Glomerular visceral epithelial cell (primary cell): ENCODE measurements around the gene CLCN3.
"Not testable (repeated sequence)": the region's sequence is repeated elsewhere in the genome, so short reads cannot be mapped to it uniquely, and the experiment has no call there.

Experiments
- DNase-seq: peaks from one replicate; pipeline ENCODE4 v3.0.0-alpha.2; 2016; ENCODE audit errors: extremely low spot score

CLCN3 gene

DNA sequence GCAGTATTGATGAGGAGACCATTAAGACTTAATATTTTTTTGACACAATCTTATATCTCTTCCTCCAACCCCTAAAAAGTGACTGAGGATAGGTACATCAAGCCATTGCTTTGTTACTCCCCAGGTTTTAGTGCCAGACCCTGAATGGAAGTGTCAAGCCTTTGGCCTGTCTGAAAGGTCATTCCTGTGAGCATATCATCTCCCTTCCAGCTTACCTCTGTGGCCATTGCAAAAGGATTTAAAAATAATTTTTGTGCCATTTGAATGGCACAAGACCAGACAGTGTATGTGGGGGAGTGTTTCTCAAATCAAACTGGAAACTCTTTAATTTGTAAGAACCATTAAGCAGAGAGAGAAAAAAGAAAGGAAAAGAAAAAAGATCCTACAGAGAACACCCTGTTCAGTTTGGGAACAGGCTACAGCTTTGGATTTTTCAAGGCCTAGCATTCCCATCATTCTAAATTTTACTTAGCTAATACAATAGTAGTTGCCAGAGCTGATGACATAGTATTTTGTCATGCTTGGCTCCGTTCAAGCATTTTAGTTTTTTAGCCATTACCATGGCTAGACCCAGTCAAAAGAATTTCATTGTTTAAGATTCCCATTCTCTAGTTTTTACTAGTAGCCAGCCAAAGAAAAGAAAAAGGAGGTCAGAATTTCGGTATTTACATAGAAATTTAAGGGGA is 87.7 kb downstream of the CLCN3 start:
- DNase-seq, result no peak

DNA sequence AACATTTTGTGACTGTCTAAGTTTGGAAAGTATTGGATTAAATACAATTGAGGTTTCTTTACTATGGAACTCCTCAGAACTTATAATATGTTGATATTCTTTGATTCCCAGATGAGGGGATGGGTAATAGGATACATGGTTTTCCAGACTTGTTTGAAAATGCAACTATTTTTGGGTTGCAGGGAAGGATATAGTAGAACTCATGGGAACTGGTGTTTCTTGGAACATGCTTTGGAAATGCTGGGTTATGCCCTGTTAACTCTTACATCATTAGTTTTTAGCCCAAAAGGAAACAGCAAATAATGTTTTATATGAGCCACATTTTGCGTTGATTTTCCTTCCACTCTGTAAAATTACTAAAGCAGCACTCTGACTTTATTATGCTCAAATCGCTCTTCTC is 95.4 kb downstream of the CLCN3 start:
- no peak for DNase-seq

DNA sequence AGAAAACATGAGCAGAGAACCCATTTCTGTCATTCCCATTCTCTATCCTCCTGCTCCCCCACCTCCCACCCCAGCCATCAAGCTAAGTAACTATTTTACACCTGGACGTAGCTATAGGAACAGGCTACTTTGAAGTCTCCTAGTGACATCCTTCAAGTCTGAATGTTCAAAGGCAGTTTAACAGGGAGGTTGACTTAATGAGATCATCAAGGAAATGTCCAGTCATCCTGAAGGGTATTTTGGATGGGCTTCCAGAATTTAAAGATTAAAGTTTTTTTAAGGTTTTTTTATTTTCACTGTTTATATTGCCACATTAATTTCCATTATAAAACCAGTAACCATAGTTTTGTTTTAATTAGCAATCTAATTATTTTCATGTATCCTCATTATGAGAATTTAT is 96.3 kb downstream of the CLCN3 start:
- DNase-seq, result no peak

DNA sequence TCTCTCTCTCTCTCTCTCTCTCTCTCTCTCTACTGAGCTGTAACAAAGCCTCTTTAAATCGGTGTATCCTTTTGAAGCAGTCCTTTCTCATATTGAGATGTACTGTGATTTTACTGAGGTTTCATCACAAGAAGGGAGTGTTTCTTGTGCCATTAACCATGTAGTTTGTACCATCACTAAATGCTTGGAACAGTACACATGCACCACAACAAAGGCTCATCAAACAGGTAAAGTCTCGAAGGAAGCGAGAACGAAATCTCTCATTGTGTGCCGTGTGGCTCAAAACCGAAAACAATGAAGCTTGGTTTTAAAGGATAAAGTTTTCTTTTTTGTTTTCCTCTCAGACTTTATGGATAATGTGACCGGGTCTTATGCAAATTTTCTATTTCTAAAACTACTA is 100.2 kb downstream of the CLCN3 start:
- no peak for DNase-seq

DNA sequence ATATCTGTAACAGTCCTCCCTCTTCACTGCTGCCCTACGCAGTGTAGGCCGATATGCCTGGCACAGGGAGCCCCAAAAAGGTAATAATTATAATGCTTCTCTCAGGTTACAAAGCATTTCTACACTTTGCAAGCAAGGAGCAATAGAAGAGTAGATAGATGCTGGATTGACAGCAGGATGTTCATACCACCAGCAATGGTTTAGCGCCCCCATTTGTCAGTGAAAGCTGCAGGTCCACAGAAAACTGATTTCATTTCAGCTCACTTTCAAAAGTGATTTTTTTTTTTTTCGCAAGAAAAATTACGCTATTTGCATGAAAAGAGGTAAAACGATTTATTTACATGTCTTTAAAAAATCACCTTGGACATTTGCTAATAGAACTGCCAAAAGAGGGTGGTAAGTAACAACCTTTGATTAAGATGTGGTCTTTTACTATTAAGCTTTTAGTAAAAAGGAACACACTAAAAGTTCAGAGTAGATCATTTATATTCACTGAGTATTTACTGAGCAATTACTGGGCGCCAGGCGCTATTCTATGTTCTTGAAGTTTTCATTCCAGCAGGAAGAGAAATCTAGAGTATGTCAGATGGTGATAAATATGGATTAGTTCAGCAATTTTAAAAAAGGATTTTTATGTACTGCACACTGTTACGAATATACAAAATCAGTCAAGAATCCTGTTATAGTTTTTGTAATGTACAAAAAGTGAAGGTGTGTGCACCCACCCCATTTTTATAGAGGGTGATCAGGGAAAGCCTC is 103.0 kb downstream of the CLCN3 start:
- peak; percentile 9 for DNase-seq

DNA sequence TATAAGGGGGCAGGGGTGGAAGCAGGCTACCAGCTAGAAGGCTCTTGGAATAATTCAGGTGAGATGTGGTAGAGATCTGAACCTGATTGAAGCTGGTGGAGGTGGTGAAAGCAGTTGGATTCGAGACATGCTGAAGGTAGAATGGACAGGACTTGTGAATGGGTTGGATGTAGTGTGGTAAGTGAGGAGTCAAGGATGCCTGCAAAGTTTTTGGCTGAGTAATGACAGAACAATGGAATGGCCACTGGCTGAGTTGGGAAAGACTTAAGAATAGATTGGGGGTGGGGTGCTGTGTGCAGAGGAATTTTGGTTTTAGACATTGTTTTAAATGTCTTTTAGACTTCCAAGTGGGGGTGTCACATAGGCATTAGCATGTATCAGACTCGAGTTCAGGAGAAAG is 103.9 kb downstream of the CLCN3 start:
- DNase-seq, result peak; percentile 9

DNA sequence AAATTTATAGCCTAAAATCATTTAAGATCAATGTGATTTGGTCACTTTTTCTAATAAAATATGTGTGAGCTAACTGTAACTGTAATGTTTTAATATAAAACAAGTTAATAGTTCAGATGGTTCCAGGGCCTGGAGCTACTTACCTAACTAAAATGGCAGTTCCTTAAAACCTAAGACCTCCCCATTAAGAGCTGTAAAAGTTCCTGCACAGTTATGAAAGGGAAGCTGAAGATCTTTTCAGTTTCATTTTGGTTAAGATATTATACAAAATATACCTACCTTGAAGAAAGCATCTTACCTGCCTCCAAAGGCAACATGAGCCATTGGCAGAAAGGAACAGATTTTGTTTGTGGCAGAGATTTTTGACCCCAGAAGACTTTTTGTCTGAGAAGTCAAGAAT is 107.2 kb downstream of the CLCN3 start:
- no peak for DNase-seq

DNA sequence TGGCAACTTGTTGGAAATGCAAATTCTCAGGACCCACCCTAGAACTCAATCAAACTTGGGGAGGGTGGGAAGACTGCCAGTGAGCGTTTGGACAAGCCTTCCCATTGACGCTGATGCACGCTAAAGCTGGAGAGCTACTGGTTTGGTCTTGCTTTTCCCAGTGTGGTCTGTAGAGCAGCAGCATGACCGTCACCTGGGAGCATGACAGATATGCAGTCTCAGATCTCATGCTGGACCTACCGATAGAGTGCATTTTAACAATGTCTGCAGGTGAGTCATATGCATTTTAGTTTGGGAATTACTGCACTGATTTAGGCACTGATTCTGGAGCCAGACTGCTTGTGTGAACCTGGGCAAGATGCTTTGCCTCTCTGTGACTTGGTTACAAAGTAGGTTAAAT is 110.2 kb downstream of the CLCN3 start:
- DNase-seq, result no peak

DNA sequence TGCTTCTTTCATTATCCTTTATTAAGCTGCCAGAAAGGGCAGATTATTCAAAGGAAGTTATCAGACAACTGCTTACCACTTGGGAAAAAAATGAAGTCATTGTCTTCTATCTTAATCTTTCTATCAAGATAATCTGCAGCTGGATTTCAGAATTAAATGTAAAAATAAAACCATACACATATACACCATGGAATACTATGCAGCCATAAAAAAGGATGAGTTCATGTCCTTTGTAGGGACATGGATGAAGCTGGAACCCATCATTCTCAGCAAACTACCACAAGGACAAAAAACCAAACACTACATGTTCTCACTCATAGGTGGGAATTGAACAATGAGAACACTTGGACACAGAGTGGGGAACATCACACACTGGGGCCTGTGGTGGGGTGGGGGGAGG is 118.2 kb downstream of the CLCN3 start:
- not testable (repeated sequence) for DNase-seq

DNA sequence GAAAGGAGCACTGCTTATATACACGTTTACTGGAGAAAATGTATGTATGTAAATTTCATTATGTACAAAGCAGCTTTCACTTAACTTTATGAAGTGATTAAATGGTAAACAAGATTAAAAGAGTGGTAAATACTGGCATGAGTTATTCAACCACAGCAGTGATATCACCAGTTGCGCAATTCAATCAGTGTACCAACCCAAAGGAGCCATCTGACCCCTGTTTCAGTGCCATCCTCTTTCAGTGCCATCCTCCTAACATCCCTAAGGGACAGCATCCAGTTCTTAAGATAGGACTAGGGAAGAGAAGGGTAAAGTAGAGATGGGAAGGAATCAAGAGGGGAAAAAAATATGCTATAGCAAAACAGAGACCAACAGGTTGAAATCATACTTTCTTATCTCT is 121.2 kb downstream of the CLCN3 start:
- no peak for DNase-seq

DNA sequence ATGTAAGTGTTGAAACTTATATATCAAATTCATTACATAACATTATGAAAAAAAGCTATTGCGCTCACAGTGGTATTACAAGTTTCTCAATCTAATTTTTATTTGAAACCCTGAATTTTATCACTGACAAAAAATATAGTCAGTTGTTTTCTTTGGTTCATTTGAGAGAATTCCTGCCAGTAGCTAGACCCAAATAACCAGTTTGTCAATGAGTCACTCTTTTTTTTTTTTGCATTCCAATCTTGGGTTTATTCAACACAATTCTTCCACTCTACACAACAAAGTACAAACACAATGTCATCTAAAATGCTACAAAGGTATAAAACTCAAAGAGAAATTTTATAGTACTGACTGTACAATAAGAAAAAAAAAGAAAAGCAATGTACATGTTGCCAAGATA is 124.2 kb downstream of the CLCN3 start:
- no peak for DNase-seq

DNA sequence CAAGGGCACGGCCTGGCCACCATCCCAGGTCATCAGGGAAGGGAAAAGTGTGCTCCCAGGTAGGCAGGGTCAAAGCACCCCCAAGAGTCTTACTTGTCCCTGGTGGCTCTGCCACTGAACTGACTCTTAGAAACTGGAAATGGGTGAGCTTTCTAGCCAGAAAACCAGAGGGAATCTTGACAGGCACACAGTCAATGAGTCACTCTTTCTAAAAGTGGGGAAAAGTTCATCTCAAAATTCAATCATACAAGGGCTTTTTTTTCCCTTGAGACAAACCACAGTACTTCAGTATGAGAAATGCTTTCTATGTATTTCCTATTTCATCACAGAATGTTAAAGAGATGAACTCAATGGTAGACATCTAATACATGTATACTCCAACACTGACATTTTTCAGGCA is 124.9 kb downstream of the CLCN3 start:
- DNase-seq, result no peak

DNA sequence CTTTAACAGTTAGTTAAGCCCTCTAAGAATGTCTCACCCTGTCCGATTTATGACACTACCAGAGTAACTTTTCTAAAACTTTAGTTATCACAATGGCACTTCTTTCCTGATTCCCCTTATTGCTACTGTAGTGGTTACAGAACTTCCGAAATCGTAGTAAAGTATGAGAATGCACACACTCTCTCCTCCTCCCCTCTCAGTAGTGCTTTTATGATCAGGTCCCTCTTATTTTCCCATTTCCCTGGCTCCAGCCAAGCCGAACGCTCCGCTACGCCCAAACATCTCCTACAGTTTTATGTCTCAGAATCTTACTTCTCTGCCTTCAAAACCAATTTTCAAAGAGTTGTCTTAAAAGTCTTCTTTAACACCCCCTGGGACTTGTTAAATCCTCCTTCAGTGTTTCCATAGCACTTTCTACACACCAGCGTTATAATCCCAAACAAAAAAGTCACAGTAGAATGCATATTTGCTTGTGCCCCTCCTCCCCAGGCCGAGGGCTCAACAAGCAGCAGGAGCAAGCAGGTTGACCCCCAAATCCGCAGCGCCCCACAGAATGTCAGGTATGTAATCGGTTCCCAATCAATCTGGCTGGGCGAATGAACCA is 136.7 kb downstream of the CLCN3 start:
- no peak for DNase-seq

DNA sequence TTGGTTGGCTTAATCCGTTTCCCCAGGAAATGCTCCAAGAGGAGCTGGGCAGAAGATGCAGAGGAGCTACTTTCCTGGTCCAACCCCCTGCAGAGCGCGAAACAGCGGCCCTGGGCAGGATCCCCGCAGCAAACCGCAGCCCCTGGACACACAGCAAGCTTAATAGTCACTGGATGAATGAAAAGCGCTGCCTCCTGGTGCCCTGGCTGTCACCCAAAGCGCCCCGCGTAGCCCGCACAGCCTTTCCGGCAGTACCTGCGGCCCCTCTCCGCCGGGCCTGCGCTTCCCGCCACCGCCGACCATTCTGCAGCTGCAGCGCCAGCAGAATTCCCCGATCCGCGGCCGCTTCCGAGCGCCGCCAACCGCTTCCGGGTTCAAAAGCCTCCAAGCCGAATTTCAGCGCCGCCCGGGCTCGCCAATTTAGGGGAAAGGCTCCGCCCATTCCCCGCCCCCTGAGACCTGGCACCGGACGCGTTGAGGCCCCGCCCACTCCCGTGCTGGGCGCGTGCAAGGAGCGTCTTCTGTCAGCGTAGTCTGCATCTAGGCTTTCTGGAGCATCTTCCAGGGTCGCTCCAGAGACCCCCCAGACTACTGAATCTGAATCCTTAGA is 137.3 kb downstream of the CLCN3 start, which contains the start of gene HPF1:
Gene HPF1, minus strand, starts transcription at position 370 of the 610 bp plus-strand sequence. Its CDS starts 67 bp downstream, at position 303.
- peak; percentile 91 for DNase-seq

DNA sequence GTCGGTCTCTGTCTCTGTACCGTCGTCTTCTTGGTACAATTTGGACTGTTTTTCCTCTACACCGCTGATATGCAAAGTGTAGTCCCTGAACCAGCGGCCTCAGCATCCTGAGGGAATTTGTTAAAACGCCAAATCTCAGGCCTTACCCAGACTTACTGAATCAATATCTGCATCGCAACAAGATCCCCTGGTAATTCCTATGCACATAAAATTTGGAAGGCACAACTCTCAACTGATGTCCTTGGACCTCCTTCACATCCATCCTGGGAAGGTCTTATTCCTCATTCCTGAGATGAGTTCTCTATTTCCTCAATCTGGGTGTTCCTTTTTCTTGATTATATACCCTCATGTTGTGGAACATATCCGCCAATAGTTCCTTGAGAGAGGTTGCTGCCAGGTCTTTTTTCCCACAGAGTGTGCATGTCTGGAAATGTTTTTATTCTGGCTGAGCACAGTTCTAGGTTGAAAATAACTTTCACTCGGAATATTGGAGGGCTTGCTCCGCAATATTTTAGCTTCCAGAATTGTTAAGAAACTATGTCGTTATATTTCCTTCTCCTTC is 138.1 kb downstream of the CLCN3 start:
- no peak for DNase-seq

DNA sequence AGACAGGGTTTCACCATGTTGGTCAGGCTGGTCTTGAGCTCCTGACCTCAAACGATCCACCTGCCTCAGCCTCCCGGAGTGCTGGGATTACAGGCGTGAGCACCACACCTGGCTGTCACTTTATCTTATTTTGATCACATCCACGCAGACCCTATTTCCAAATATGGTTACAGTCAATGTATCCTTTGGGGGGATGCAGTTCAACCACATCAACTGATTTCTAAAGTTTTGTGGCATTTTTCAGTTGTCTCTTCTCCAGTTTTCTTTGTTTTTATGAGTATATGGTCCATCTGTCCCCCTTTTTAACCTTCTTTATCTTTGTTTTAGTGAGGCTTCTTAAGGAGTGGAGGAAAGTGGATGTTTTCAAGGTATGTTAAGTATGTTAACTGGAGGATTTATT is 141.5 kb downstream of the CLCN3 start:
- no peak for DNase-seq

DNA sequence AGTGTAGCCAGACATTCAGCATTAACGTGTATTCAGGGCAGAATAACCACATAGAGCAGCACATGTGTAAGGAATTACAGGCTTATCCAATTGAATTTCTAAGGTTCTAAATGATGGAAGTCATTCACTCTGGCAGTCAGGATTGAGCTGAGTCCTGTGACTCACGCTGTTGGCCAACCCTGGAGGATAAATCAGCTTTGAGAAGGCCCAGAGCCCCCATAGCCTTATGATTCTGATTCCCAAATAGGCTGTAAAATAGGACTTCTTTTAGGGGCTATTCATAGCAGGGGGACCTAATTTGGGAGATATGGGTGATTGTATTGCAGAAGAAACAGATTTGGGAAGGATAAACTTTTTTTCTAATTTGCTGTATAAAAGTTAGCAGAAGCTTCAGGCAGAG is 145.5 kb downstream of the CLCN3 start:
- no peak for DNase-seq

DNA sequence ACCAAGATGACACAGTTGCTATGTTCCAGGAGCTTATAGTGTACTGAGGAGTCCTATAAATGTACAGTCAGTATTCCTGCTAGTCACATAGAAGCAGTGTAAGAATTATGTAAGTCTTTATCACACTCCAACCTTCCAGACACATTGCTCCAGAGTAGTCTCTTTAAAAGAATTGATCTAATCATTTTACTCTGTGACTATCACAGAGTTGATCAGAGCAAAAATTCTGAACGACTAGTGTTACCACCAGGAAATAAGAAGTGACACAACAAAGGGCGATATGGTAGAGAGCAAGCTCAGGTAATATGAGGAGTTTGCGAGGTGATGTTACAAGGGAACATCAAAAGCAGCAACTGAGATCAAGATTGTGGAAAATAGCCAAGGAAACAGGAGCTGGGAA is 146.4 kb downstream of the CLCN3 start:
- DNase-seq, result no peak

DNA sequence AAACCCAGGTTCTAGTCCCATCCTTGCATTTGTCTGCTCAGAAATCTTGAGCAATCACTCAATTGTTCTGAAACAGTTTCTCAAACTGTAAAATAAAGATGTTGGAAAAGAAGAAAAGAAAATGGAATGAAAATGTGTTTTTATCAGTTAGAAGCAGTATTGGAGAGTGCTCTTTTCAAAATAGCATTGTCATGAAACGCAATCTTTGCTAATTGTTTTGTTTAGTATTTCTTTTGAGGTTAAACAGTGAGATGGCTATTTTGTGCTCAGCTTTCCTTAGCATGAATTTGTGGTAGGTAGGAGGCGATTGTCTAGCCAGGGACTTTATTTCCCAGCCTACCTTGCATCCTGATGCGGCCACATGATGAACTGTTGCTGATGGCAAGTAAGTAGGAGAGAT is 148.0 kb downstream of the CLCN3 start:
- DNase-seq, result no peak

DNA sequence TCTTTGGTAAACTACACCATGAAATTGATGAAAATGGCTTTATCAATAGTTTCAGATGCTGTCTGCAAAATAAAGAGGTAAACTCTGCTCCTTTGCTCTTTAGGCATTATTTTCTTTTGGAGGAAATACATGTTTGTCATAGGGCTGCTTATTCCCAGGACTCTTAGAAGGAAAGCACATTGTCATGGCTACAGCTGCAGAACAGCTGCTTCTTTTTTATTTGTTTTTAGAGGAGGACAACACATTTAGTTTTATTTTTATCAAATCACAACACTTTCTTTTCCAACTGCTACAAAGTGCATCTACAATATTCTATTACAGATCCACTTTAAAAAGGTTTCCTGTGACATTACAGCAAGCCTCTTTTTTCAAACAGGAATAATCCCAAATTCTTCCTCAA is 150.0 kb downstream of the CLCN3 start:
- no peak for DNase-seq

DNA sequence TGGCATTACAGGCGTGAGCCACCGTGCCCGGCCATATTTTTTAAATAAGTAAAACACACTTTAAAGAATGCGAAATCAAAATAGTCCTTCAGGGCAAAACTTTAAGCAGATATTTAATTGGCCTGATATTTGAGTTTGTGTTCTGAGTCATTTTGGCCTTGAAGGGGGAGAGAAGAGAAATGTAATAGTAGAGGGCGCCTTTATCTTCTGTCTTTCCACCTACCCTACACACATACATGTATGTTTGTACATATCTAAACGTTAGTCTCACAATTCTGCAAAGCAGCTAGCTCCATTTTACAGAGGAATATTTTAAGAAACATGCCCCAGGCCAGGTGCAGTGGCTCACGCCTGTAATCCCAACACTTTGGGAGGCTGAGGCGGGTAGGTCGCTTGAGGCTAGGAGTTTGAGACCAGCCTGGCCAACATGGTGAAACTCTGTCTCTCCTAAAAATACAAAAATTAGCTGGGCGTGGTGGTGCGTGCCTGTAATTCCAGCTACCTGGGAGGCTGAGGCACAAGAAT is 151.2 kb downstream of the CLCN3 start:
- not testable (repeated sequence) for DNase-seq
